CD4-positive, CD25-positive, alpha-beta regulatory T cell (primary cell): ENCODE data around the gene LRWD1. TPM values are rescaled to one million over a fixed set of nuclear protein-coding genes. Genes with fewer than 3 reads are reported as not detected.
A peak's percentile ranks its signal among the peaks of the same experiment; 100 is the strongest.

Experiments used
- ATAC-seq, 2 donors: fragments of 150-1000 bp; cut with Tn5 transposase; one replicate each; pipeline ENCODE4 v1.10.0; 2021; ENCODE audit warnings: low read depth in 2 of 2, moderate number of reproducible peaks in 2 of 2, moderate library complexity in 1 of 2
- DNase-seq, 3 donors: peaks; one replicate each; pipeline versions ENCODE4 v3.0.0 to v3.0.0-alpha.2; 2012 to 2022; ENCODE audit warnings: mixed read lengths in 1 of 3
- H3K27ac ChIP-seq: one replicate; pipeline ENCODE4 v1.7.0; 2013; ENCODE audit warnings: mild to moderate bottlenecking, low read length; ENCODE audit not compliant: insufficient read depth, poor library complexity, severe bottlenecking
- H3K27me3 ChIP-seq: one replicate; pipeline ENCODE4 v1.7.0; 2013; ENCODE audit warnings: low read length; ENCODE audit not compliant: control insufficient read depth, insufficient read depth
- H3K36me3 ChIP-seq: one replicate; pipeline ENCODE4 v1.7.0; 2013; ENCODE audit warnings: mild to moderate bottlenecking, low read length, moderate library complexity; ENCODE audit not compliant: control insufficient read depth, insufficient read depth
- H3K4me1 ChIP-seq: 2 replicates; pipeline ENCODE4 v1.7.0; 2013; ENCODE audit warnings: mild to moderate bottlenecking, low read length; ENCODE audit not compliant: insufficient read depth, control insufficient read depth, poor library complexity, severe bottlenecking
- H3K4me3 ChIP-seq: one replicate; pipeline ENCODE4 v1.7.0; 2013; ENCODE audit warnings: low read depth, mild to moderate bottlenecking, low read length, moderate library complexity
- H3K9me3 ChIP-seq, 2 experiments: 1 replicate in 1 of 2; 2 replicates in 1 of 2; pipeline ENCODE4 v1.7.0; 2013; ENCODE audit warnings: low read length in 2 of 2, mild to moderate bottlenecking in 1 of 2, moderate library complexity in 1 of 2; ENCODE audit not compliant: control insufficient read depth in 2 of 2
- H3K27ac Mint-ChIP-seq, 3 donors: one replicate each; pipeline ENCODE4 v1.8.0; 2020 to 2022; ENCODE audit warnings: mild to moderate bottlenecking in 3 of 3, mixed read lengths in 3 of 3, moderate library complexity in 2 of 3
- H3K27me3 Mint-ChIP-seq: one replicate; pipeline ENCODE4 v1.8.0; 2022; ENCODE audit warnings: mild to moderate bottlenecking, mixed read lengths
- H3K36me3 Mint-ChIP-seq: one replicate; pipeline ENCODE4 v1.8.0; 2020; ENCODE audit warnings: mixed read lengths
- H3K4me1 Mint-ChIP-seq, 4 donors: one replicate each; pipeline ENCODE4 v1.8.0; 2020 to 2022; ENCODE audit warnings: mixed read lengths in 4 of 4, mild to moderate bottlenecking in 1 of 4
- H3K4me3 Mint-ChIP-seq, 4 donors: one replicate each; pipeline ENCODE4 v1.8.0; 2020 to 2022; ENCODE audit warnings: mild to moderate bottlenecking in 4 of 4, mixed read lengths in 4 of 4, moderate library complexity in 3 of 4
- H3K9me3 Mint-ChIP-seq, 7 donors: one replicate each; pipeline ENCODE4 v1.8.0; 2020 to 2022; ENCODE audit warnings: mixed read lengths in 7 of 7, mild to moderate bottlenecking in 3 of 7, moderate library complexity in 2 of 7
- polyA plus RNA-seq, 4 donors: library from polyadenylated mRNA; unstranded; fragments of 300-500 nt; fragmentation: Illumina TruSeq; gene quantifications; one replicate each; pipeline ENCODE4 v1.2.3, GENCODE V29; 2021
- total RNA-seq: library from RNA; stranded (reverse); gene quantifications from one replicate; pipeline ENCODE4 v1.2.3, GENCODE V29; 2022

LRWD1 gene
- total and polyA plus RNA-seq, 5 donors from 2014 or later, result 12.4 to 15.3 (median 13.5) TPM

DNA sequence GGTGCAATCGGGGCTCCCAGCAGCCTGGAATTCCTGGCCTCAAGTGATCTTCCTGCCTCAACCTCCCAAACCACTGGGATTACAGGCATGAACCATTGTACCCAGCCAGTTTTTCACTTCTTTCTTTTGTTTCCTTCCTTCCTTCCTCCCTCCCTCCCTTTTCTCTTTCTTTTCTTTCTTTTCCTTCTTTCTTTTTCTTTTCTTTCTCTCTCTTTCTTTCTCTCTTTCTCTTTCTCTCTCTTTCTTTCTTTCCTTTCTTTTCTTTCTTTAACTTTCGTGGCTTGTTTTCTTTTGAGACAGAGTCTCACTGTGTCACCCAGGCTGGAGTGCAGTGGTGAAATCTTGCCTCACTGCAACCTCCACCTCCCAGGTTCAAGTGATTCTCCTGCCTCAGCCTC lies 19.1 kb upstream of the LRWD1 start:
- Histone ChIP-seq H3K27ac (no peak overlapping the region), H3K27me3 (no peaks in the 10 kb centered on the region), H3K4me1 (no peaks in the 10 kb centered on the region), H3K4me3 (no peak overlapping the region), H3K36me3 (peaks cover 13% of the 10 kb centered on the region), H3K9me3 (no peaks in the 10 kb centered on the region)
- H3K9me3 Mint-ChIP-seq, result no peaks in the 10 kb centered on the region
- ATAC-seq (no peak), DNase-seq (no peak)
- peaks cover 0 to 6% (median 1%) of the 10 kb centered on the region in 4 donors for H3K4me1 Mint-ChIP-seq
- H3K4me3 Mint-ChIP-seq, result no peak overlapping the region
- no peaks in the 10 kb centered on the region for H3K27me3 Mint-ChIP-seq
- peak overlapping the region in 2 of 3 donors; percentile 69 to 85 for H3K27ac Mint-ChIP-seq
- peaks cover 9% of the 10 kb centered on the region for H3K36me3 Mint-ChIP-seq

GRCh38 chr7:102446387-102447156 lies 18.2 kb upstream of the LRWD1 start:
- no peaks in the 10 kb centered on the region for H3K9me3 Mint-ChIP-seq
- H3K27ac Mint-ChIP-seq, result no peak overlapping the region
- ATAC-seq (no peak), DNase-seq (no peak)
- Histone ChIP-seq H3K4me1 (no peaks in the 10 kb centered on the region), H3K27me3 (no peaks in the 10 kb centered on the region), H3K4me3 (no peak overlapping the region), H3K27ac (no peak overlapping the region), H3K9me3 (no peaks in the 10 kb centered on the region), H3K36me3 (peaks cover 10% of the 10 kb centered on the region)
- no peak overlapping the region for H3K4me3 Mint-ChIP-seq
- H3K27me3 Mint-ChIP-seq, result no peaks in the 10 kb centered on the region
- peaks cover 0 to 5% (median 1%) of the 10 kb centered on the region in 4 donors for H3K4me1 Mint-ChIP-seq
- H3K36me3 Mint-ChIP-seq, result peaks cover 8% of the 10 kb centered on the region

- Histone ChIP-seq H3K36me3 (peaks cover 7% of the 10 kb centered on the region), H3K4me3 (no peak overlapping the region), H3K27ac (no peak overlapping the region), H3K9me3 (no peaks in the 10 kb centered on the region), H3K4me1 (no peaks in the 10 kb centered on the region), H3K27me3 (no peaks in the 10 kb centered on the region)
- Mint-ChIP-seq H3K36me3 (peaks cover 3% of the 10 kb centered on the region), H3K4me1 (peaks cover 0 to 4% (median 1%) of the 10 kb centered on the region in 4 donors), H3K27ac (no peak overlapping the region), H3K4me3 (no peak overlapping the region), H3K27me3 (no peaks in the 10 kb centered on the region), H3K9me3 (no peaks in the 10 kb centered on the region)
- ATAC-seq (no peak), DNase-seq (no peak)
Observed at GRCh38 chr7:102447311-102447710, 17.5 kb upstream of the LRWD1 start.

GRCh38 chr7:102449136-102449535 lies 15.6 kb upstream of the LRWD1 start:
- ATAC-seq, result no peak
- peaks cover 0 to 2% (median 1%) of the 10 kb centered on the region in 4 donors for H3K4me1 Mint-ChIP-seq
- Histone ChIP-seq H3K9me3 (no peaks in the 10 kb centered on the region), H3K4me1 (no peaks in the 10 kb centered on the region), H3K27ac (no peak overlapping the region), H3K36me3 (peaks cover 7% of the 10 kb centered on the region), H3K27me3 (no peaks in the 10 kb centered on the region), H3K4me3 (no peak overlapping the region)
- H3K9me3 Mint-ChIP-seq, result no peaks in the 10 kb centered on the region
- no peak overlapping the region for H3K4me3 Mint-ChIP-seq
- H3K27me3 Mint-ChIP-seq, result no peaks in the 10 kb centered on the region
- peaks cover 3% of the 10 kb centered on the region for H3K36me3 Mint-ChIP-seq
- no peak overlapping the region for H3K27ac Mint-ChIP-seq
- no peak for DNase-seq

DNA sequence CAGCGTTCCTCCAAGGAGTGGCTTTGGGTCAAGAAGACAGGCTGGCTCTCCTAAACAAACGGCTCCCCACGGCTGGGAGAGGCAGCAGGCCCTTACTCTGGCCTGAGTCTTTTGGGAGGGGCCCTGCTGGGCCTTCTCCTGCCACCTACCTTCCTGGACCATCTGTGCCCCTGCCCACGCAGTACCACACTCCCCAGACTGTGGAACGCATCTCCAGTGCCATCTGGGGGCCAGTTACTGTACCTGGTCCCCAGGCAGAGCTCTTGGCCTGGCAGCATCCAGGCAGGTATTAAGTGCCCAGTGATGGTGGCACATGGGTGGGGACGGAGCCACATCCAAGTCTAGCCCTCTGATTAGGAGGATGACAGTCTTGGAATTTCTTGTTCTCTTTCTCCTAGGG lies 14.5 kb upstream of the LRWD1 start:
- Mint-ChIP-seq H3K27ac (peak overlapping the region in 1 of 3 donors; percentile 60), H3K36me3 (no peaks in the 10 kb centered on the region), H3K4me3 (no peak overlapping the region), H3K4me1 (peaks cover 0 to 2% (median 0%) of the 10 kb centered on the region in 4 donors), H3K27me3 (no peaks in the 10 kb centered on the region), H3K9me3 (no peaks in the 10 kb centered on the region)
- Histone ChIP-seq H3K27me3 (no peaks in the 10 kb centered on the region), H3K9me3 (no peaks in the 10 kb centered on the region), H3K4me1 (no peaks in the 10 kb centered on the region), H3K27ac (no peak overlapping the region), H3K36me3 (peaks cover 7% of the 10 kb centered on the region), H3K4me3 (no peak overlapping the region)
- peak; percentile 24 to 53 (median 48) for DNase-seq
- ATAC-seq, result peak; percentile 74 to 82

- Histone ChIP-seq H3K27ac (no peak overlapping the region), H3K4me3 (no peak overlapping the region), H3K36me3 (peaks cover 10% of the 10 kb centered on the region), H3K4me1 (no peaks in the 10 kb centered on the region), H3K9me3 (no peaks in the 10 kb centered on the region), H3K27me3 (no peaks in the 10 kb centered on the region)
- H3K4me1 Mint-ChIP-seq, result peaks cover 0 to 2% (median 0%) of the 10 kb centered on the region in 4 donors
- no peaks in the 10 kb centered on the region for H3K9me3 Mint-ChIP-seq
- H3K27ac Mint-ChIP-seq, result no peak overlapping the region
- no peak for DNase-seq
- H3K27me3 Mint-ChIP-seq, result no peaks in the 10 kb centered on the region
- no peak for ATAC-seq
- no peak overlapping the region for H3K4me3 Mint-ChIP-seq
- no peaks in the 10 kb centered on the region for H3K36me3 Mint-ChIP-seq
Observed at GRCh38 chr7:102451371-102452054, 13.3 kb upstream of the LRWD1 start.

DNA sequence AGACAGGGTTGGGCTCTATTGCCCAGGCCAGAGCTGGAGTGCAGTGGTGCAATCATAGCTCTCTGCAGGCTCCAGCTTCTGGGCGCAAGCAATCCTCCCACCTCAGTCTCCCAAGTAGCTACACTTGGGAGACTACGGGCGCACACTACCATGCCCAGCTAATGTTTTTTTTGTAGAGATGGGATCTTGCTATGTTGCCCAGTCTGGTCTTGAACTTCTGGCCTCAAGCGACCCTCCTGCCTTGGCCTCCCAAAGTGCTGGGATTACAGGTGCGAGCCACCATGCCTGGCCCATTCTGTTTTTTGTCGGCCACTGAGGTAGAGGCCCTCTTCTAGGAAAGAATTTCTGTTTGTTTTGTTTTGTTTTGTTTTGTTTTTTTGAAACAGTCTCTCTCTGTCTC lies 12.3 kb upstream of the LRWD1 start:
- Histone ChIP-seq H3K27ac (no peak overlapping the region), H3K36me3 (peaks cover 12% of the 10 kb centered on the region), H3K4me3 (no peak overlapping the region), H3K27me3 (no peaks in the 10 kb centered on the region), H3K9me3 (no peaks in the 10 kb centered on the region), H3K4me1 (no peaks in the 10 kb centered on the region)
- Mint-ChIP-seq H3K27ac (no peak overlapping the region), H3K4me3 (no peak overlapping the region), H3K27me3 (no peaks in the 10 kb centered on the region), H3K4me1 (peaks cover 0 to 2% (median 0%) of the 10 kb centered on the region in 4 donors), H3K36me3 (no peaks in the 10 kb centered on the region), H3K9me3 (no peaks in the 10 kb centered on the region)
- ATAC-seq (no peak), DNase-seq (no peak)
